Left cardiac atrium (tissue), 4 donors: ENCODE data around the gene WFDC2. TPM values are rescaled to one million over a fixed set of nuclear protein-coding genes. Genes with fewer than 3 reads are reported as not detected.
"Not testable (repeated sequence)": the region's sequence is repeated elsewhere in the genome, so short reads cannot be mapped to it uniquely, and the experiment has no call there.

Source experiments
- ATAC-seq, 2 donors: fragments of 200-7000 bp; cut with Tn5 transposase; one replicate each; pipeline ENCODE4 v1.9.1; 2020; ENCODE audit warnings: mild to moderate bottlenecking in 2 of 2, moderate library complexity in 2 of 2
- DNase-seq: peaks from one replicate; pipeline ENCODE4 v3.0.0-alpha.2; 2020
- intact Hi-C, 2 donors: fragments of 100-400 bp; cut with DNase I; formaldehyde crosslinking; loops; one replicate each; pipeline versions ENCODE4 v1.14.1 to v1.15.1; 2022 to 2023
- total RNA-seq, 2 donors: library from RNA; stranded (reverse); fragmentation: NEBNext Ultra II Directional; extraction: Animal tissue kit (Norgen Biotek cat#: 25700); gene quantifications; one replicate each; pipeline ENCODE4 v1.2.1, GENCODE V29; 2021
- donor health status: DM: no; HTN: yes; CAD: no.
- donor health status: DM: no; HTN: yes; CAD: no; lungs with severe emphysema.
- donor health status: DM: yes; HTN: yes; CAD: no.
- donor health status: Dilated cardiomyopathy.

WFDC2 gene
- total RNA-seq, 2 donors from 2014 or later, result 0.52 to 6.9 TPM

DNA sequence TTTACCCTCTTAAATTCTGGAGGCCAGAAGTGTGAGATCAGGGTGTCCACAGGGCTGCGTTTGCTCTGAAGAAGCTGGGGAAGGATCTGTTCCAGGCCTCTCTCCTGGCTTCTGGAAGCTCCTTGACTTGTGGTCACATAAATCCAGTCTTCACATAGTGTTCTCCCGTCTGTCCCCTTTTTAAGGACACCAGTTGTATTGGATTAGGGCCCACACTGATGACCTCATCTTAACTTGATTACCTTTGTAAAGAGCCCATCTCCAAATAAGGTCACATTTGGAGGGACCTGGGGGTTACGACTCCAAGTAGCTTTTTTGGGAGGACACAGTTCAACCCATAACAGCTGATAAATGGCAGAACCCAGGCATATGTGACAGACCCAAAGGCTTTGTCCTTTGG is 20.0 kb upstream of the WFDC2 start:
- intact Hi-C loops, result loop anchor here in 1 of 2 donors (5.0 kb wide), 1 partner anchor 132 kb away; no protein-coding TSS in a partner anchor
- ATAC-seq (peak in 1 of 2 donors; percentile 22), DNase-seq (no peak)

DNA sequence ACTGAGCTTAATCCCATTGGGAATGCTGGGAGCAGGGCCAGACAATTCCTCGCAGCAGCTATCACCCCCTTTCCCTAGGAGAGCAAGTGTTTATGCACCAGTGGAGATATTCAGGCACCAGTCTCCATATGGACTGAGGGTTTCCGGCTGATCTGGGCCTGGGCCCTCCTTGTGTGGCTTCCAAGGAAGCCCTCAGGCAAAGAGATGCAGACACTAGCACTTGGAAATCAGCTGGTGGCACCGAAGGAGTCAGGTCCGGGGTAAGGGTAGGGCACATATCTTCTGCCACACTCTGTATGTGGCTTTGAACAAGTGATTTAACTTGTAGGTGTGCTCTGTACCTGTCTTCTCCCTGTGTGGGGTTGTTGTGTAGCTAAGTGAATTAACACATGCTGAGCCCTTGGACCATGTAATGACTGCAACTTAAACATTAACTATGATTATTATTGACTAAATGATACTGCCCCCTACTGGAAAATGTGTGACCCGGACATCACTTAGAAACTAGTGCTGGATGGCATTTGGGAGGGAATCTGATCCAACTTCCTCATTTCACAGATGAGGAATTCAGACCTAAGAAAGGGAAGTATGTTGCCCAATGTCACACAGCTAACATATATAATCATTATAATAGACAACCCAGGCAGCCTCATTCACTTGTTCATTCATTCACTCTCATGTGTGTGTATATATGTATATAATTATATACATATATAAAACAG is 19.3 kb upstream of the WFDC2 start:
- peak in 1 of 2 donors; percentile 36 for ATAC-seq
- intact Hi-C loops, result loop anchor here (1.0 to 10.0 kb wide), 2 partner anchors 131 to 325 kb away; no protein-coding TSS in a partner anchor
- DNase-seq, result no peak

DNA sequence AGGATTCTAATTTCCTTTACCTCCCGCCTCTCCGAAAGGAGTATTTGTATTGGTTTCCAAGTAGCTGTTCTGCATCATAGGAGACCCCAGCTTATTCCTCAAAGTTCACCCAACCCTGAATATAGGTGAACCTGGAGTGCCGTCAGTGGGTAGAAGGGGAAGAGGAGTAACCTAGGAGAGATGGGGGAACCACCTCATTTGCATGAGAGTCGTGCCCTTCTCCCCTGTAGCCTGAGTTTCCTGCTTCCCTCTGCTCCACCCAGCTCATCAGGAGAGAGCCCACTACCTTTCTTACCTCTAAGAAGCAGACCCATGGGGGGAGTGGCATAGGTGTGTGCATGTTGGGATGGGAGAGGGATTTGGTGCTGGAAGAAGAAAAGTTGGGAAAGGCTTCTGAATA is 17.3 kb upstream of the WFDC2 start:
- ATAC-seq (no peak), DNase-seq (no peak)
- intact Hi-C loops, result loop anchor here in 1 of 2 donors (10.0 kb wide), 1 partner anchor 323 kb away; no protein-coding TSS in a partner anchor

DNA sequence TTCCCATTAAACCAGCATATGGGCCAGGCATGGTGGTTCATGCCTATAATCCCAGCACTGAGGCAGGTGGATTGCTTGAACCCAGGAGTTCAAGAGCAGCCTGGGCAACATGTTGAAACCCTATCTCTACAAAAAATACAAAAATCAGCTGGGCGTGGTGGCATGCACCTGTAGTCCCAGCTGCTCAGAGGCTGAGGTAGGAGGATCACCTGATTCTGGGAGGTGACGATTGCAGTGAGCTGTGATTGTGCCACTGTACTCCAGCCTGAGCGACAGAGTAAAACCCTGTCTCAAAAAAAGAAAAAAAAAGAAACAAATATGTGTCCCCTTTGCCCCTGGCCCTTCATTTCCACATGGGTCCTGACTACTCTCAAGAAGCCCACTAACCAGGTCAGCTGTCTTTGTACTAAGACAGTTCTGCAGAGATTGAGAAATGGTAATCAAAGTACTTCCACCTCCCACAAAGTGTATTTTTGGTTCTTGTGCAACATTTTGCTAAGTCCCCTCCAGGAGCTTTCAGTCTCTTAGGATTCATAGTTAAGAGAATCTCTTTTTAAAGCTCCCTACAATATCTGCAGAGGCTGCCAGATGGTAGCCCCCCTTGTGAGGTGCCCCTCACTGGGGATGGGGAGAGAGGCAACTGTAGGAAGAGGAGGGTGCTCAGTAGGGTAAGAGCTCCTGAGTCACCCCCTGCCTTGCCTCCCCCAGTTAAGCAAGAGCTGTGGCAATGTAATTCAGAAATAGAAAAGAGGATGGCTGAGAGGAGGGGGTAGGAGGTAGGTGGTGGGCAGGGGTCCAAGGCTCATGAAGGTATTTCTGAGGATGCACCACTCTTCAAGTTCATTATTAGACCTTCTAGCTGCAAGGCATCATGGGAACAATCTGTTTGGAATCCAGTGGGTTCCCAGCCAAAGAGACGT is 16.5 kb upstream of the WFDC2 start:
- ATAC-seq, result no peak
- intact Hi-C loops, result loop anchor here in 1 of 2 donors (10.0 kb wide), 1 partner anchor 322 kb away; no protein-coding TSS in a partner anchor

DNA sequence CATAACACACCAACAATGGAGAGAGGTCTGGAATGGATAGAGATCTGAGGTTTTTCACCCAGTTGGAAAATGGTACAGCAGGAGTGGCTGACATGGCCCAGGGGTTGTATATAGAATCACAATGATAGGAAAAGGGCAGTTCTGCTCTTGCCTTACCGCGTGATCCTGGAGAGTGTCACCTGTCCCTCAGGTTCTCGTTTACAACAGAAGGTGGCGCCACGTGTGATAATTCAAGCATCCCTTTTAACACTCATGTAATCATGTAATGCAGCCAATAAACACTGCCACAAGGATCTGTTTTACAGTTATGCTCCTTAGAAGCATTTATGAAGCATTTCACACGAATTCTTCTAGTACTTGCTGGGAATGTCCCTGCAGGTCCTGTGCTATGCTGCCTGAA is 12.9 kb upstream of the WFDC2 start:
- intact Hi-C loops, result loop anchor here (2.0 to 10.0 kb wide), 2 partner anchors 314 to 318 kb away; no protein-coding TSS in a partner anchor
- ATAC-seq (no peak), DNase-seq (no peak)

More for the DNA sequence above, 16.5 kb upstream of the WFDC2 start:
- DNase-seq, result no peak

DNA sequence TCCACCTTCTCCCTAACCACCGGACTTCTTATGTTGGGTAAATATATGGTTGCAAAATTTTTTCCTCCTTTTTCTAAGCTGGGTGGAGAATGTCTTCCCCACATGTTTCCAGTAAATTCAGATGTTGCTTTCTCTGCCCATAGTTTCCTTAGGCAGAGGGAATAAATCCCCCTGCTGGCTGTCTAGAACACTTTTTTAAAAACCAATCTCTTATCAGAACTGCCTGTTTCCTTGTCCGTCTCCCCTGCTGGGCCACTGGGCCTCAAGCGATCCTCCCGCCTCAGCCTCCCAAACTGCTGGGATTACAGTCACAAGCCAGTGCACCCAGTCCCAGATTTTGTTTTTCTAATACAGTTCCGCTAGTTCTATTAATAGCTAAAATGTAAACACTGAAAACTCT is 9.9 kb upstream of the WFDC2 start:
- DNase-seq (no peak), ATAC-seq (no peak)
- intact Hi-C loops, result loop anchor here in 1 of 2 donors (10.0 kb wide), 1 partner anchor 315 kb away; no protein-coding TSS in a partner anchor

DNA sequence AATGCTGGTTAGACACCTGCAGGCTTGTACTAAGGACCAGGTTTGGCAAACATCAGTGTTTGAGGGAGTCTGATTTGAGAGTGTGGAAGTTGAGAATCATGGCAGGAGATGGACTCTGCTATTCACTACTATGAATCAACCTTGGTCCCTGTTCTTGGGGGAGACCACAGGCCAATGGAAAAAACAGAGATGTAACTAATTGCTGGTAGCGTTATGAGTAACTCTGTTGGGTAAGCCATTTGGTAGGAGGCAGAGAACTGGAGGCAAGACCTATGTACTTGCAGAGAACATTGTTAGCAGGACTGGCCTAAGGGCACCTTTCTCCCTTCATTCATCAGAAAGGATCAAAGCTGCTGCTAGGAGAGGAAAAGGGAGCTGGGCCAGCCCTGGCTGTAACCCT is 8.3 kb upstream of the WFDC2 start:
- ATAC-seq, result no peak
- no peak for DNase-seq
- intact Hi-C loops, result no loop called here

DNA sequence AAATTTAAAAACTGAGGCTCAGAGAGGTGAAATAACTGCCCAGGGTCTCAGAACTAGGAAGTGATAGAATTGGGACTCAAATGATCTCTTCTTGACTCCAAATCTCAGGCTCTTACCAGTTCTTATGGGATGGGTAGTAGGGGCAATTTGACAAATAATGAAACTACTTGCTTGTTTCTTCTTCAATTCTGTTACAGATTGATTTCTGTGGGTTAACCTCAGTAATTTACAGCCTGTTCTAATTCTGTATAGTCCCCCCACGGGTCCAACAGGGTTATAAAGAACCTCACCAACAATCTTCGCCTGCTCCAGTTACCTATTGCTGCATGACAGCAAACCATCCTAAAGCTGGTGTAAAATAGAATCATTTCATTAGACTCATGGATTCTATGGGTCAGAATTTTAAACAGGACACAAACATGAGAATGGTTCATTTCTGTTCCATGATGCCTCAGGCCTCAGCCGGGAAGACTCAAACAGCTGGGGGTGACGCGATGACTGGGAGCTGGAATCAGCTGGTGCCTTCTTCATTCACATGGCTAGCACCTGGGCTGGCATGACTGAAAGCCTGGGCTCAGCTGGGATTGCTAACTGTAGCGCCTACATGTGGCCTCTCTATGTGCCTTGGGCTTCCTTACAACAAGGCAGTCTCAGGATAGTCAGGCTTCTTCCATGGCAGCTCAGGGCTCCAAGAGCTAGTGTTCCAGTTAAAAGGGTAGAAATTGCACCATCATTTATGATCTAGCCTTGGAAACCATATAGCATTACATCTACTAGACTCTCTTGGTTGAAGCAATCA is 6.6 kb upstream of the WFDC2 start:
- intact Hi-C loops, result no loop called here
- no peak for DNase-seq
- no peak for ATAC-seq

DNA sequence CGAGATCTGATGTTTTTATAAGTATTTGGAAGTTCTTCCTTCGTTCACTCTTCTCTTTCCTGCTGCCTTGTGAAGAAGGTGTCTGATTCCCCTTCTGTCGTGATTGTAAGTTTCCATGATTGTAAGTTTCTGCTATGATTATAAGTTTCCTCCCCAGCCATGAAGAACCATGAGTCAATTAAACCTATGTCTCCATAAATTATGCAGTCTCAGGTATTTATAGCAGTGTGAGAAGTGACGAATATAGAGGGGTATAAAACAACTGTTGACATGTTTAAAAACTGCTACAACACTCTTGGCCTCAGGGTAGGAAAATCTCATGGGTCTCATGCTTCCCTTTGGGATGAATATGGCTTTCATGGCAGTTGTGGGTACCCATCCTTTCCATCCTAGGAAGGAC is 5.8 kb upstream of the WFDC2 start:
- DNase-seq, result no peak
- no peak for ATAC-seq
- intact Hi-C loops, result no loop called here

DNA sequence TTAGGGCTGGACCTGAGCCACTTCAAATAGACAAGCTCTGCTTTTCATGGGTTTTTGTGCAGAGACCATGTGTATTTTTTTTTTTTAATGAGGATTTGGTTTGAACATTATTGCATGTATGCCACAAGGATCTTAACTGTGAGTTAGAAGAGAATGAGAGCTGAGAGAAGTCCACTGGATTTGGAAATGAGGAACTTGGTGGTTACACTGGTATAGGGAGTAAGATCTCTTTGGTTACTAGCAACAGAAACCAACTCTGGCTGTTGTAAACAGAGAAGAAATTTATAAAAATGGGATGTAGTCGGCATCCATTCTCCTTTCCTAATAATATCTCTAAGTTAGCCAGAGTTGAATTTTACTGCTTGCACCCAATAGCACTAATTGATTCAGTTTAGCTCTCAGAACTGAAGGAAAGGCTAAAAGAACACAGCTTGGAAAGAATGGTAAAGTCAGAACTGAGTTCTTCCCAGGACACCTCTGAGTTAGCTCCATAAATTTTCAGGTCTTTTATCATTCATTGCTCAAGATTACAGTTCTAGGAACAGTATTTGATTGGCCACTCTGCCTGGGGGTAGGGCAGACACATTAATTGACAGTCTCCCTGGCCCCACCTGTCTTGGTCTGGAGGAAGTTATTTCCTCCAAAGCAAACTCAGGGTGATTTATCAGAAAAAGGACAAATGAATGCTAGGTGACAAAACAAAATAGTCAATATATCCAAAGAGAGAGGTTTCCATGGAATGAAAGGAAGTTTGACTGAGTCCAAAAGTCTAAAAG is 3.9 kb upstream of the WFDC2 start:
- intact Hi-C loops, result no loop called here
- ATAC-seq (no peak), DNase-seq (no peak)

DNA sequence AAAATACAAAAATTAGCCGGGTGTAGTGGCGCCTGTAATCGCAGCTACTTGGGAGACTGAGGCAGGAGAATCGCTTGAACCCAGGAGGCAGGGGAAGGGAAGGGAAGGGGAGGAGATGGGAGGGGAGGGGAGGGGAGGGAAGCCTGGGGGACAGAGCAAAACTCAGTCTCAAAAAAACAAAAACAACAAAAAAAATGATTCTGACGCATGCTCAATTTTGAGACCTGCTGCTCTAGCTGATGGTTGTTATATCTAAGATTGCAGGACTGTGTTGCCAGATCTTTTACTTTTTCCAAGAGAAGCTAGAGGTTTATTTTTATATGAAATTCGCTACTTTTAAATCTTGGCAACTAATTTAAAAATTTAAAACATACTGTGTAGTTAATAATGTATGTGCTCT is 2.4 kb upstream of the WFDC2 start:
- DNase-seq, result no peak
- intact Hi-C loops, result no loop called here
- no peak for ATAC-seq

DNA sequence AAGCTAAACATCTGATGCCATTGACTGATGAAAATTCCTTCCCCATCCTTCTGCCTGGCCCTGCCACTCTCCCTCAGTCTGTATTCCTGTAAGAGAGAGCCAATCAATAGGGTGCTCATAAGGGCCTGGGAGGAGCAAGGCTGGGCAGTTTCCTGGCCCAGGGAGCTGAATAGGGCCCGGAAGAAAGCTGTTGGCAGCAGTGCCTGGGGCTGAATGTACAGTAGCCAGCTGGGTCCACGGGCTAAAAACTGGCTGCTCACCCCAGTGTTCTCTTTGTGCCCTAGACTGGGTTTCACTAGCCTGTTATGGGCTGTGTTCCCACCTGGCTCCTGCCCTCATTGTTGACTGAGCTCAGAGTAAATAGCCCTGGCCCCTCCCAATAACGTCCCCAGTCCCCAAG is 1.7 kb upstream of the WFDC2 start:
- ATAC-seq, result no peak
- DNase-seq, result no peak
- intact Hi-C loops, result no loop called here

DNA sequence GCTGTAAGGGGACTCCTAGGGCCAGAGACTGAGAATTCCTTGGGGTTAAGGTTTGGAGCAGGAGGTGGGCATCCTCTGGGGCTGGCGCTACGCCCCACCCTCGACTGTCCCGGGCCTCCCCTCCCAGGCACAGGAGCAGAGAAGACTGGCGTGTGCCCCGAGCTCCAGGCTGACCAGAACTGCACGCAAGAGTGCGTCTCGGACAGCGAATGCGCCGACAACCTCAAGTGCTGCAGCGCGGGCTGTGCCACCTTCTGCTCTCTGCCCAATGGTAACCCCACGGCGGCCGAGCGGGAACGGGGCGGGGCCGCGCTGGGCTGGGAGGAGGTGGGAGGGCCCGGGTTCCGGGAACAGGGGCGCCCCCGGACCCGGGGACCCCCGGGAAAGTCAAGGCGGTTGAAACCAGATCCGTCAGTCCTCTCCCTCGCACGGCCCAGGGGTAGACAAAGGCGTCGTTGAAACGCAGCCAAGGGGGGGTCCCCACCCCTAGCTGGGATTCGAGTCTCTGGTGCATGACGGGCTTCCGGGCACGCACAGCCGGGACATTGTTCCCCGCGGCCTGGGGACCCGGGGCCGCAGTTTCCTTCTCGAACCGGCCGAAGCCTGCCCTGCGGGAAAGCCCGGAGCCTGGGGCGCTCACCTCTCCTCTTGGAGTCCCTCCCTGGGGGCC is 844 bp downstream of the WFDC2 start:
- intact Hi-C loops, result no loop called here
- peak; percentile 43 for DNase-seq
- peak; percentile 73 to 94 for ATAC-seq

DNA sequence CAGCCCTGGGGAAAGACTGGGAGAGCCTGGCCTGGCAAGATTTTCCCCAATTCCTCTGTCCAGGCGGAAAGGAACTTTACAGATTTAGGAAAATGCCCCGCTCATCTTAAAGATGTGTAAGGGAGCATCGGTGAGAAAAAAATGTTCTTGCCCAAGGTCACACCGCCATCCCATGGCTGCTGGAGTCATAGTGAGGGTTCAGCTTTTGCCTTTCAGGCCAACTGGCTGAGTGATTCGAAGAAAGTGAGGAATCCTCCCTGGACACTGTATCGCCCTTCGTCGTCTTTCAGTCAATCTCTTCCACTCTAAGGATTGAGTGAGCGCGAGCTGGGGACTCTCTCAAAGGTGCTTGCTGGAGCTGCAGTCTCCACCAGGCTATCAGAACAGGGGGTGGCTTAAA is 1.4 kb downstream of the WFDC2 start:
- DNase-seq, result no peak
- intact Hi-C loops, result no loop called here
- ATAC-seq, result peak in 1 of 2 donors; percentile 21

DNA sequence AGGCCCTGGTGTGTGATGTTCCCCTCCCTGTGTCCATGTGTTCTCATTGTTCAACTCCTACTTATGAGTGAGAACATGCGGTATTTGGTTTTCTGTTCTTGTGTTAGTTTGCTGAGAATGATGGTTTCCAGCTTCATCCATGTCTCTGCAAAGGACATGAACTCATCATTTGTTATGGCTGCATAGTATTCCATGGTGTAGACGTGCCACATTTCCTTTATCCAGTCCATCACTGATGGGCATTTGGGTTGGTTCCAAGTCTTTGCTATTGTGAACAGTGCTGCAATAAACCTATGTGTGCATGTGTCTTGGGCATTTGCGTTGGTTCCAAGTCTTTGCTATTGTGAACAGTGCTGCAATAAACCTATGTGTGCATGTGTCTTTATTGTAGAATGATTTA is 2.7 kb downstream of the WFDC2 start:
- intact Hi-C loops, DNase-seq, ATAC-seq: not testable (repeated sequence)

DNA sequence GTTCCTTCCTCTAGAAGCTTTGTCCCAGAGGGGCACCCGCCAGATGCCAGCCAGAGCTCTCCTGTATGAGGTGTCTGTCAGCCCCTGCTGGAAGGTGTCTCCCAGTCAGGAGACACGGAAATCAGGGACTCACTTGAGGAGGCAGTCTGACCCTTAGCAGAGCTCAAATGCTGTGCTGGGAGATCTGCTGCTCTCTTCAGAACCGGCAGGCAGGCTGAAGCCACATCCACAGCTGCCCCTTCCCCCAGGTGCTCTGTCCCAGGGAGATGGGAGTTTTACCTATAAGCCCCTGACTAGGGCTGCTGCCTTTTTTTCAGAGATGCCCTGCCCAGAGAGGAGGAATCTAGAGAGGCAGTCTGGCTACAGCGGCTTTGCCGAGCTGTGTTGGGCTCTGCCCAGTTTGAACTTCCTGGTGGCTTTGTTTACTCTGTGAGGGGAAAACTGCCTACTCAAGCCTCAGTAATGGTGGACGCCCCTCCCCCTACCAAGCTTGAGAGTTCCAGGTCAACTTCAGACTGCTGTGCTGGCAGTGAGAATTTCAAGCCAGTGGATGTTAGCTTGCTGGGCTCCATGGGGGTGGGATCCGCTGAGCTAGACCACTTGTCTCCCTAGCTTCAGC is 8.1 kb downstream of the WFDC2 start:
- intact Hi-C loops, ATAC-seq, DNase-seq: not testable (repeated sequence)

DNA sequence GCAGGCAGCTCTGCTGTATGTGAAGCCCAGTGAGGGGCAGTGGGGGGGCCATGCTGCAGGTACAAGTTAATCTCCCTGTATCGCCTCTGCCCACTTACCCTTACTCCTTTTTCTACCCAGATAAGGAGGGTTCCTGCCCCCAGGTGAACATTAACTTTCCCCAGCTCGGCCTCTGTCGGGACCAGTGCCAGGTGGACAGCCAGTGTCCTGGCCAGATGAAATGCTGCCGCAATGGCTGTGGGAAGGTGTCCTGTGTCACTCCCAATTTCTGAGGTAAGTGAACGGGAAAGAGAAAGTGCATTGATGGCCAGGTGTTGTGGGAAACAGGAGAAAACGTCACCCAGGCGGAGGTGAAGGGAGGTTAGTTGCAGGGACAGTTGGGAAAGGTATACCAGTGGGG is 10.3 kb downstream of the WFDC2 start:
- DNase-seq (no peak), ATAC-seq (no peak)
- intact Hi-C loops, result no loop called here
